Stimulated activated CD4-positive, alpha-beta T cell treated with anti-CD3 and anti-CD28 coated beads, Interleukin-4, amount 100 ng/mL, for 24 hours (primary cell): ENCODE measurements around the gene DDR2.

Source experiments
- DNase-seq: peaks from one replicate; pipeline ENCODE4 v3.0.0-alpha.2; 2020

DDR2 gene

GRCh38 chr1:162674034-162674608 lies 41.9 kb downstream of the DDR2 start:
- no peak for DNase-seq

- no peak for DNase-seq
These were observed 43.8 kb downstream of the DDR2 start for GRCh38 chr1:162676087-162676486.

GRCh38 chr1:162676750-162677149 lies 44.5 kb downstream of the DDR2 start:
- no peak for DNase-seq

GRCh38 chr1:162677607-162678371 lies 45.5 kb downstream of the DDR2 start:
- no peak for DNase-seq

GRCh38 chr1:162678439-162678838 lies 46.2 kb downstream of the DDR2 start:
- DNase-seq, result no peak

GRCh38 chr1:162679298-162679697 lies 47.0 kb downstream of the DDR2 start:
- DNase-seq, result no peak

- DNase-seq, result no peak
These were observed 48.3 kb downstream of the DDR2 start for GRCh38 chr1:162680419-162681121.

GRCh38 chr1:162681122-162681436 lies 48.8 kb downstream of the DDR2 start:
- no peak for DNase-seq

GRCh38 chr1:162682013-162682419 lies 49.8 kb downstream of the DDR2 start:
- DNase-seq, result no peak

GRCh38 chr1:162687870-162688269 lies 55.6 kb downstream of the DDR2 start:
- DNase-seq, result no peak

- no peak for DNase-seq
These were observed 56.3 kb downstream of the DDR2 start for GRCh38 chr1:162688521-162688920.

GRCh38 chr1:162688931-162689330 lies 56.7 kb downstream of the DDR2 start:
- DNase-seq, result no peak

- no peak for DNase-seq
These were observed 57.7 kb downstream of the DDR2 start for GRCh38 chr1:162689745-162690671.

GRCh38 chr1:162690672-162691434 lies 58.6 kb downstream of the DDR2 start:
- no peak for DNase-seq

GRCh38 chr1:162691999-162692575 lies 59.8 kb downstream of the DDR2 start:
- no peak for DNase-seq

- DNase-seq, result no peak
These were observed 62.6 kb downstream of the DDR2 start for GRCh38 chr1:162694911-162695310.

GRCh38 chr1:162695687-162696086 lies 63.4 kb downstream of the DDR2 start:
- DNase-seq, result no peak

- no peak for DNase-seq
These were observed 64.1 kb downstream of the DDR2 start for GRCh38 chr1:162696286-162696862.

- DNase-seq, result no peak
These were observed 65.1 kb downstream of the DDR2 start for GRCh38 chr1:162697140-162697895.

GRCh38 chr1:162699366-162699765 lies 67.1 kb downstream of the DDR2 start:
- DNase-seq, result no peak

- no peak for DNase-seq
These were observed 67.9 kb downstream of the DDR2 start for GRCh38 chr1:162700131-162700530.
